Epithelial cell of esophagus (primary cell): Measurements from ENCODE around the gene CAV2.

Experiments
- DNase-seq: peaks from one replicate; pipeline ENCODE4 v3.0.0; 2010; ENCODE audit warnings: low read depth
- H3K4me3 ChIP-seq: 2 replicates; pipeline ENCODE4 v1.5.1; 2011; ENCODE audit warnings: mild to moderate bottlenecking, low read length, control low read depth
- TF ChIP-seq, protein P1 (sequence below): IDR thresholded peaks from 2 replicates; pipeline ENCODE4 v1.5.1; 2011; ENCODE audit warnings: low read depth, mild to moderate bottlenecking, low read length, control low read depth, inconsistent platforms; ENCODE audit not compliant: insufficient read depth; ENCODE audit errors: missing control alignments

The CAV2 gene

GRCh38 chr7:116543664-116544063, 44.1 kb downstream of the CAV2 start:
- DNase-seq, result peak; percentile 62
- TF ChIP-seq, protein P1, sequence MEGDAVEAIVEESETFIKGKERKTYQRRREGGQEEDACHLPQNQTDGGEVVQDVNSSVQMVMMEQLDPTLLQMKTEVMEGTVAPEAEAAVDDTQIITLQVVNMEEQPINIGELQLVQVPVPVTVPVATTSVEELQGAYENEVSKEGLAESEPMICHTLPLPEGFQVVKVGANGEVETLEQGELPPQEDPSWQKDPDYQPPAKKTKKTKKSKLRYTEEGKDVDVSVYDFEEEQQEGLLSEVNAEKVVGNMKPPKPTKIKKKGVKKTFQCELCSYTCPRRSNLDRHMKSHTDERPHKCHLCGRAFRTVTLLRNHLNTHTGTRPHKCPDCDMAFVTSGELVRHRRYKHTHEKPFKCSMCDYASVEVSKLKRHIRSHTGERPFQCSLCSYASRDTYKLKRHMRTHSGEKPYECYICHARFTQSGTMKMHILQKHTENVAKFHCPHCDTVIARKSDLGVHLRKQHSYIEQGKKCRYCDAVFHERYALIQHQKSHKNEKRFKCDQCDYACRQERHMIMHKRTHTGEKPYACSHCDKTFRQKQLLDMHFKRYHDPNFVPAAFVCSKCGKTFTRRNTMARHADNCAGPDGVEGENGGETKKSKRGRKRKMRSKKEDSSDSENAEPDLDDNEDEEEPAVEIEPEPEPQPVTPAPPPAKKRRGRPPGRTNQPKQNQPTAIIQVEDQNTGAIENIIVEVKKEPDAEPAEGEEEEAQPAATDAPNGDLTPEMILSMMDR, result no peak
- H3K4me3 ChIP-seq, result no peak overlapping the region

DNA sequence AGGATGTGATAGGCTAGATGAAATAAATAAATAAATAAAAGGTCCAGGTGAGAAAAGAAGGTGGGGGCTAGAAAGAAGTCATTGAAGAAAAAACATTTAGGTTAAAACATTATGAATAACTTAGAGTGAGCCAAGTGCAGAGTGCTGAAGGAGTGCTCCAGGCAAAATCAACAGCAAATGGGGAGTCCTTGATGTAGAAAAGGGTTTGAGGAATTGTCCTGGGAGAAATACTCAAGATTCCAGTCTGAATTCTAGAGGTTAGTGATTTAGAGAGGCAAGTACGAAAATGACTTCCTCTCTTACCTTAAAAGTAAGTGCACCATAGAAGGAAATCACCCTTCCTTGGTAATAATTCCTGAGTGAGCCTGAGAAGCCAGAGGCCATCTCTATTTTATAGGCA, 44.9 kb downstream of the CAV2 start:
- H3K4me3 ChIP-seq, result no peak overlapping the region
- DNase-seq, result no peak
- TF ChIP-seq, protein P1, result no peak

DNA sequence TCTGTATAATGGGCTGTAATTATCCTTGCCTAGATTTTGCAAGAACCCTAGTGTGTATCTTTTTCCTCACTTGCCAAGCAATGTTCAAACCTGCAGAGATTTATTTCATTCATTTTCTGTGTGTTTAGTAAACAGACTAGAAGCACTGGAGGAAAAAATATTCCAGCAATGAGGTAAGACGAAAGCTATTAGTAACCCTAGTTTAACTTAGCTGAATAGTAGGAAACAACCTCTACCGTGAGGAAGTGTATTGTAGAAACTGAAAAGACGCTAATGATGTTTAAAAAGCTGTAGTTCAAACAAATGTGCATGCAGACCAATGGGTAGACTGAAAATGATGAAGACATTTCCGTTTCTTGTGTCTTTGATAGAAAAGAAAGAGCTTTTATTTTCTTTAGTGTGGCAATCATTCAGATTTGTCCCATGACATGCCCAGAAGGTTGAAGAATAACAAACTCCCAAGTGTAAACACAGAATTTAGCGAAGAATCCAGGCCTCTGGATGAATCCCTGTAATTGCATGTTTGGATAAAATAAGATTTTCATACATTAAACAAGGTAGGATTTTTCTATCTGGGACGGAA, 46.0 kb downstream of the CAV2 start:
- TF ChIP-seq, protein P1, result no peak
- H3K4me3 ChIP-seq, result no peak overlapping the region
- no peak for DNase-seq

DNA sequence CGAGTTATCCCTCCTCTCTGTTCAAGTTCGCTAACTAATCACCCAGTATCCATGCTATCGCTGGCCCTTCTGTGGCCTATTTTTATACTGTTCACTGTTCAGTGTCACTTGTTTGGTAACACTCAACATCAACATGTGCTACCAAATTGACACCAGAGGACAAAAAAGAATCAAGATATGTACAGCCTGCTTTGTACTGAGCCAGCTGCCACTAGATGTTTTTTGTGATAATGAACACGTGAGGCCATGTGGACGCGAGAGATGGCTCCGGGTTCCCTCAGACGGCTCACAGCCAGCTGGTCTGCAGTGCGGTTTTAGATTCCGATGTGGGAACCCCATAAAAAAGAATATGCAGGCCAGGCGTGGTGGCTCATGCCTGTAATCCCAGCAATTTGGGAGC, 46.5 kb downstream of the CAV2 start:
- H3K4me3 ChIP-seq, result no peak overlapping the region
- TF ChIP-seq, protein P1, result no peak
- no peak for DNase-seq

GRCh38 chr7:116546916-116547315, 47.4 kb downstream of the CAV2 start:
- no peak for DNase-seq
- no peak overlapping the region for H3K4me3 ChIP-seq
- TF ChIP-seq, protein P1, result no peak

GRCh38 chr7:116547347-116547746, 47.8 kb downstream of the CAV2 start:
- DNase-seq, result peak; percentile 60
- TF ChIP-seq, protein P1, result no peak
- no peak overlapping the region for H3K4me3 ChIP-seq

DNA sequence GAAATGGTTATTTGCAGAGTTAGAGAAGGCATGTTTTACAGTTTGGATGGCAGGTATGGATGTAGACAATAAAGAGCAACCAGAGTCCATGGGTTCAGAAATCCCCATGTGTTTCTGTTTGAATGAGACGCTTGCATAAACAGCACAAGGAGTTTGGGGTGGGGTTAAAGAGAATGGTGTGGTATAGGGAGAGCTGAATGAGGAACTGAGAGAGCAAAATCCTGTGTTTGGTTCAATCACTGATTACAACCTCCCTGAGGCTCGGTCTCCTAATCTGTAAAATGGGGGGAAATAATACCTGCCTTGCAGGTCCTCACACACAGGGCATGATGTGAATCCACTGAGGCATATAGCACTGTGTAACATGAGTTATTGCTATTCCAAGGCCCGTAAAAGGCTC, 49.0 kb downstream of the CAV2 start:
- DNase-seq, result no peak
- H3K4me3 ChIP-seq, result no peak overlapping the region
- TF ChIP-seq, protein P1, result no peak
